Stimulated activated CD4-positive, alpha-beta T cell treated with anti-CD3 and anti-CD28 coated beads, TNF-alpha, amount 100 ng/mL, for 24 hours (primary cell): Measurements from ENCODE around the gene ATP6V1G3.
"Not testable (repeated sequence)": the region's sequence is repeated elsewhere in the genome, so short reads cannot be mapped to it uniquely, and the experiment has no call there.

ENCODE experiments used
- DNase-seq, 3 experiments: peaks; one replicate each; pipeline ENCODE4 v3.0.0-alpha.2; 2020; ENCODE audit warnings: low read depth in 3 of 3

The ATP6V1G3 gene, protein sequence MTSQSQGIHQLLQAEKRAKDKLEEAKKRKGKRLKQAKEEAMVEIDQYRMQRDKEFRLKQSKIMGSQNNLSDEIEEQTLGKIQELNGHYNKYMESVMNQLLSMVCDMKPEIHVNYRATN

GRCh38 chr1:198540580-198540979, at the start of gene ATP6V1G3:
Gene ATP6V1G3 (minus strand): TSS chr1:198540680. CDS start chr1:198540650, 30 bp downstream.
- DNase-seq = no peak

DNA sequence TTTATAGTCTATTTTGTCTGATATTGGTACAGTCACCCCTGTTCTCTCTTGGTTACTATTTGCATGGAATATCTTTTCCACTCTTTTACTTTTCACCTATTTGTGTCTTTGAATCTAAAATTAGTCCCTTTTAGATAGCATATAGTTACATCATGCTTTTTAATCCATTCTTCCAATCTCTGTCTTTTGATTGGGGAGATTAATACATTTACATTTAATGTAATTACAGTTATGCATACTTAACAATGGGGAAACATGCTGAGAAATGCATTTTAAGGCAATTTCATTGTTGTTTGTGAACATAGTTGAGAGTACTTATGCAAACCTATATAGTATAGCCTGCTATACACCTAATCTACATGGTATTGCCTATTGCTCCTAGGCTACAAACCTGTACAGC, 48.4 kb upstream of the ATP6V1G3 start:
- DNase-seq = no peak

DNA sequence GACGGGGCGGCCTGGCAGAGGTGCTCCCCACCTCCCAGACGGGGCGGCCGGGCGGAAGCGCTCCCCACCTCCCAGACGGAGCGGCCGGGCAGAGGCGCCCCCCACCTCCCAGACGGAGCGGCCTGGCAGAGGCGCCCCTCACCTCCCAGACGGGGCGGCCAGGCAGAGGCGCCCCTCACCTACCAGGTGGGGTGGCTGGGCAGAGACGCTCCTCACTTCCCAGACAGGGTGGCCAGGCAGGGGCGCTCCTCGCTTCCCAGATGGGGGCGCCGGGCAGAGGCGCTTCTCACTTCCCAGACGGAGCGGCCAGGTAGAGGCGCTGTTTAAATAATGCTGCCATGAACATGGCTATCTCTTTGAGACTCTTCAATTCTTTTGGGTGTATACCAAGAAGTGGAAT, 43.7 kb upstream of the ATP6V1G3 start:
- no peak for DNase-seq

- DNase-seq = not testable (repeated sequence)
Observed at GRCh38 chr1:198583209-198583802, 42.8 kb upstream of the ATP6V1G3 start.

GRCh38 chr1:198577444-198577843, 37.0 kb upstream of the ATP6V1G3 start:
- no peak for DNase-seq

DNA sequence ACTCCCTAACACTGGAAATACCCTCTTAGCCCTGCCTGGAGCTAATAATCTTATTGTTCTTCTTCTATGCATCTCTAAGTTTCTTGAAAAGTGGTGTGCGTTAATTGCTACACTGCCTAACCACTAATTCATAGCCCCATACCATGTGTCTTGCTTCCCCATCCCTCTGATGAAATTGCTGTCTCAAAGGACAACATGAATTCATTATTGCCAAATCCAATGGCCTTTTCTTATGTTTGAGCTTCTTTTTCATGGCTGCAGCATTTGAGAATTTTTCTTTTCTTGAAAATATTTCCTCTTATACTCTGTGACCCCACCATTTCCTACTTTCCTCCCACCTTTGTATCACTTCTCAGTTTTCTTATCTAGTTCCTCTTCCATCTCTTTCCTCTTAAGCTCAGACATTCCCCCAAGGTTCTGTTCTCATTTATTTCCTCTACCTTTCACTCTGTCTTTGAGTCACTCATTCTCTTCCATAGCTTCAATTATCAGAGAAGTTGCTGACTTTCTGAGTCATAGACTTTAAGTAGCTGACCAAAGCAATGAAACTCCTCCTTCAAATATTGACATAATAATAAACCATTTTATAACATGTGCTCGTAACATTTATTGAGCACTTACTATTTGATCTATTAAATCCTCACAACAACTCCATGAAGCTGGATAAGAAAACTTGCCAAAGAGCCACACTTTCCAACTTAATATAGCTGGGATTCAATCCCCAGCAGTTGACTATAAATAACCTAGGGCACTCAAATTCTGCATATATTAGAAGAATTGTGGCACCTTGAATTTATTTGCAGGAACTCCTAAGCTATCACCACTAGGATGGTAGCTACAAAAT, 35.5 kb upstream of the ATP6V1G3 start:
- DNase-seq = no peak

DNA sequence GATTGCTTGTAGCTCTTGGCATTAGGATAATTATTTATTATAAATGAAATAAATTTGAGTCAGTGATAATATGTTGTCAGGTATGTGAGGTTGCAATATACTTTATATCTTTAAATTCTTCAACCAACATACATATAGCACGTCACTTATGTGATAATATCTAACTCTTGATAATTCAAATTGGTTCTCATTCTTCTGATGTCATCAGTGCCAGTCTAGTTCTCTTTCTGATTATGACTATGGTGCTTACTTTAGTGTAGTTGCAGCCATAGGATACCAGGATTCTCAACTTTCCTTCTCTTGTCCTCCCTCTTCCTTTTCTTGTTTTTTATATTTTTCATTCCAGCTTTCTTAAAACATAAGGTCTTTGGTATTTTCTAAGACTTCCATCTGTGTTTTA, 34.8 kb upstream of the ATP6V1G3 start:
- DNase-seq = no peak

DNA sequence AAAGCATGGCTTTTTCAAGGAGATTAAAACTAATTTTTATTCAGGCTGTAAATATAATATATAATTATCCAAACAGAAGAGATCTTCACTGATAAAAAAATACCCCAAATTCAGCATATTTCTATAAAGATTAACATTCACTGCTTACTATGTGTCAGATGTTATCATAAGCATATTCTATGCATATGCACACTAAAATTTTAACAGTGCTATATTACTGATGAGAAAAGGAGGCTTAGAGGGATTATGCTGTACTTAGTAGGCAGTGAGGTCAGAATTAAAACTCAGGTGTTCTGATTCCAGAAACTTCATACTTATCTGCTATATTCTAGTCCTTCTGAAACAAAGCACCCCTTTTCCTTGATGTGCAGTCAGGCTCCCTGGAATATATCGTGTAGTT, 33.8 kb upstream of the ATP6V1G3 start:
- no peak for DNase-seq

DNA sequence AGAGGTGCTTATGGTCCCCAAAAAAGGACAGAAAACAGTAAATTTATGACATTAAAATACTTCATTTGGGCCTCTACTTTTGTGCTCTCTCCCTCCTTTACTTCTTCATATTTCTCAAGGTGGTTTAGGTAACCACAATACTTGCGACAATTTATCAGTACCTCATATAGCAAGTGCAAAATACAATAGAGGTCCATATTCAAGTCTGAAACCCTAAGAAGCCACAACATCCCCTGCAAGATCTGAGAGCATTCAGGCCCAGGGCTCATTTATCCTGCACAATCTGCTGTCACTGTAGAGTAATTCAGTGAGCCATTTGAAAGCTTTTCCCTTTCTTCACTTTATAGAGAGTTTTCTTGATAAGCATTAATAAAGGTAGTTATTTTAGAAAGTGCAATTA, 24.2 kb upstream of the ATP6V1G3 start:
- no peak for DNase-seq

GRCh38 chr1:198564157-198564556, 23.7 kb upstream of the ATP6V1G3 start:
- DNase-seq = no peak

DNA sequence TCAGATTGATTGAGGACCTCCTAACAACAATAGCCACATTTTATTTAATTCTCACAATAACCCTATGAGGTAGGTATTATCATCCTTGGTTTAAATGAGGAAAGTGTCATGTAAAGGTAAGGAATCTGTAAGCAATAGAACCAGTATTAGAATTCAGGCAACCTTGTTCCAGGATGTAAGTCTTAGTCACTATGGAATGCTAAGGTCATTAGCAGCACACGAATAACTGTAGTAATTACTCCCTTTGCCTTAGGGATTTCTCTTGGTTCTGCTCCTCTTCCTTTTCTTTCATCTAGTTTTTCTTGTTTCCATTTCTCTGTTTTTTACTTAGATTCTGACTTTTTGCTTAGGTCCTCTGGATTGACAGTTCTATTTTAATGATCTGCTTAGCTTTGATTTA, 23.1 kb upstream of the ATP6V1G3 start:
- DNase-seq = no peak

DNA sequence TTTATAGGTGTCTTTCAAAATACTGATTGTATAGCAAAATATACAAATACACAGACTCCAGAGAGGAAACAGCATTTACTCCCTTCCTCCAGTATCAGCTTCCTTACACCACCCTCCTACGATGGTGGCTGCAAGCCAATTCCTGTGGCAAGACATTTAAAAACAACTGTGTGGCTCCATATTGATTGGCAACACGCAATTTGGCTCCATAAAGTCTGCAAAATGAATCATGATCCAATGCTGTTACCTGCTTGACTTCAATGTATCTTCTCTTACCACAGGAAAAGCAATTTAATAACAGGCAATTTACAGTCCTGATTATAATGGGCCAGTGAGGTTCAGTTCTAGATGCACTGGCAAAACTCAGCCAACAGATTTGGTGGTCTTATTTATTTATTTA, 19.7 kb upstream of the ATP6V1G3 start:
- no peak for DNase-seq

DNA sequence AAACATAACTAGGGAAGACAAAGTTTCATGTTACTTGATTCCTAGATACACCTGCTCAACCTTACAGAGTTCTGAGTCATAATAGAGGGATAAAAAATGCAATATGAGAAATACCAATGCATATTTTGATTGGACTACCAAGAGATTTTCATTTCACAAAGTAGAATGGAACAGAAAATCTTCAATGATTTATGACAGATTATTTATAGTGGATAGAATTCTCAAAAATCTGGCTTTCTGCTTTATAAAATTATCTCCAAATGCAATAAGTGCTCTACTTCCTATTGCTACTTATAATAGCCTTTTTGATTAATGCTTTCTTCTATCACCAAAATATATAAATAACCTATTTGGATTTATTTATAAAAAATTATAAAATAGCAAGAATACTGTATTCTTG, 18.9 kb upstream of the ATP6V1G3 start:
- DNase-seq = no peak

- DNase-seq = no peak
Observed at GRCh38 chr1:198558402-198558801, 17.9 kb upstream of the ATP6V1G3 start.

- peak; percentile 10 to 35 (median 16) for DNase-seq
Observed at GRCh38 chr1:198556971-198557370, 16.5 kb upstream of the ATP6V1G3 start.

GRCh38 chr1:198552668-198553416, 12.4 kb upstream of the ATP6V1G3 start:
- no peak for DNase-seq

GRCh38 chr1:198550941-198551524, 10.6 kb upstream of the ATP6V1G3 start:
- DNase-seq = no peak

GRCh38 chr1:198549866-198550265, 9.4 kb upstream of the ATP6V1G3 start:
- no peak for DNase-seq

GRCh38 chr1:198548890-198549289, 8.4 kb upstream of the ATP6V1G3 start:
- DNase-seq = no peak

DNA sequence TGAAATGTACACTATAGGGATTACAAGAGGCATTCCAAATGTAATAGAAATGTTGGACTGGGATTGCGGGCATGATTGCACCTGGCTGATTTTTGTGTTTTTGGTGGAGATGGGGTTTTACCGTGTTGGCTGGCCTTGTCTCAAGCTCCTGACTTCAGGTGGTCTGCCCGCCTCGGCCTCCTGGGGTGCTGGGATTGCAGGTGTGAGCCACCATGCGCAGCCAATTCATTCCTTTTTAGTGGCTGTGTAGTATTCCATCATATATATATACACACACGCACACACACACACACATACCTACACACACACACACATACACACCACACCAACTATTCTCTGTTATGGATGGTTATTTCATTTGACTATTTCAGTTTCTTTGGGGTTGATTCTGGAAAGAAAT, 4.7 kb upstream of the ATP6V1G3 start:
- DNase-seq = no peak

DNA sequence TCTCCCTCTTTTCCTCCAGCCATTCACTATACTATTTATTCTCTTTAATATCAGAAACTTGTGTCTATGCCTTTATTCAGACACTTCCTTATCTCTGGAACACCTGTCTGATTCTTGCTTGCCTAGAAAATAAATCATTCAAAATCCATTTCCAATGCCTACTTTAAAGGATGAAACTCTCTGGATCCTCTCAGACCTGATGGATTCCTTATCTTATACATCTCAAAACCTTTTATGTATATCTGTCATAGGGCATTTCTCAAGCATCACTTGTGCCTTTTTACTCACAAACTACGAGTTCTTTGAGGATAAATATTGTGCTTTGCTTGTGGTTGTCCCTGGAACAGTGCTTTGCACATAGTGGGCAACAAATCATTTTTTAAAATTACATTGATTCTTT, 3.8 kb upstream of the ATP6V1G3 start:
- no peak for DNase-seq

DNA sequence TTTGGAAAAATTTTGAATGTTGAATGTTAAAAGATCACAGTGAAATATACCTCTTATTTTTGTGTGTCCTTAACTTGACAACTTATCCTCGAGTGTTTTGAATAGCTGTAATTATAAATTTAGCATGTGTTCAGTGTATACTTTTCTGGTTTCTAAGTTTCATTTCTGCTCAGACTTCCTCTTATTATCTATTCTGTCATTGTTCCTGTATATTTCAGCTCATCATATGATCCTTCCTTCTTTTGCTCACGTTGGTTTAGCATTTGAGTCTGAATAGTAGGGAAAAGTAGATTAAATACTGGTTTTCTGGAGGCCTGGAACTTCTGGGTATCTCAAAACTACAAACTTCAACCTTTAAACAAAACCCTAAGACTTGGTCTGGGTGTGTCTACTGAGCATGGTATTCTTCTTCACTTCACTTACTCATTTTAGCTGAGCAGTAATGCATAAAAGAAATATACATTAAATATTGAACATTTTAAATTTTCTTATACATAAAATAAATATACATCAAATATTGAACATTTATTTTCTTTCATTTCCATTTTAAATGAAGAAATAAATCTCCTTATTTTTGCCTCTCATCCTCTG, 3.3 kb upstream of the ATP6V1G3 start:
- DNase-seq = no peak
